Activated T-helper 9 cell treated with anti-CD3 and anti-CD28 coated beads, Interleukin-2, amount 50 U/mL, for 16 hours (primary cell): ENCODE measurements around the gene JKAMP.

ENCODE experiments used
- DNase-seq: peaks from one replicate; pipeline ENCODE4 v3.0.0-alpha.2; 2020; ENCODE audit warnings: low read depth

JKAMP gene

GRCh38 chr14:59481871-59482540, 2.3 kb upstream of the JKAMP start:
- no peak for DNase-seq

DNA sequence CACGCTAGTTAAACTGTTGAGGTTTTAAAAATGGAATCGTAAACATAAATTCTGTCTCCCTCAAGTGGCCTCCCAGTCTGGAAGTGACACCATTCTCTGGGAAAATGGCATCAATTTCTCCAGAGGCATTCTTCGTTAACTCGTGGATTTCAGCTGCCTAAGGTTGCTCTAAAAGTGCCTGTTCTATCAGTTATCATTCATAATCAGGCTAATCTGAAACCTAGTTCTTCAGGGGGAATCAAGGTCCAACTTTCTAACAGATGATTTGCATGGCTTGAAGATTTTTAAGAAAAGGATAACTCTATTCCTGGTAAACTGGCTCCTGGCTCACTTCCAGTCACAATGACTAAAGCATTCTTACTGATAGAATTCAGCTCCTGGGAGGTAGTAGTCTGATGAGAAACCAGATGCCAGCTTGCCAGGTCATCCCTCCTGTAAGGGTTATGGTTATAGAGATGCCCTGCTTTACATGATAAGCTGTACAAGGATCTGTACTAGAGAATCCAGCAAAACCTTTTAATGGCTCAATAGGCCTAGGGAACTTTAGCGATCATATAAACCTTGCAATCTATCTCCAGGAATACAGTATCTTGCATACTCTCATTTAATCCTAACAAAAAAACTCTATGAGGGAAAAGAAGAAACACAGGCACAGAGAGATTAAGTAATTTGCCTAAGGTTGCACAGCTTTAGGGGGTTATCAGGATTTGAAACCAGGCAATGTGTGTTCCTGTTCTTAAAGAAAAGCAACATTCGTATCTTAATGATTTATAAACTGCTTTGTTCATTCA, 1.6 kb upstream of the JKAMP start:
- no peak for DNase-seq

GRCh38 chr14:59483363-59483762, 954 bp upstream of the JKAMP start:
- DNase-seq = no peak

DNA sequence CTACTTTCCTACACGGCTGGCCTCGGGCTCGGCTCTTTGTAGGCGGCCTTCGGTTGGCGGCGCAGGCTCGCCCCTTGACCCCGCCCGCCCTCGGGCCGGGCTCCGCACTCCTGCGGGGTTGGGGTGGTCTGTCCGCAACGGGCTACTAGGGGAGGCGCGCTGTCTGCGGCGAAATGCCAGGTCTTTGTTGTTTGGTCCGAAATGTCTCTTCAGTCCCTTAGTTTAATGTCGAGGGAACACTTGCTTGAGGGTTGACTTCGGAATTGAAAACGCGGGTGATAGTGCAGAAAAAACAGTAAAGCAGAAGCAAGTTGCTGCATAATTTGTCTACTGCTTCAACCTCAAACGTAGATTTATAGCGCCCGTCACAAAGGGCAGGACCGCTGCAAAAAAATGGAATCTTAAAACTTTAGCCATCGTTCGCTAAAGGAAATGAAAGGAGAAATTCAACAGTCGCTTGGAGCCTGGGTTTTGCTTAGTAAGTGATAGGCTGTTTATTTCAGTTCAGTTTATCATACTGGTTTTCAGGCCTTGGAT, 390 bp downstream of the JKAMP start:
- DNase-seq = no peak

- no peak for DNase-seq
Observed at GRCh38 chr14:59490756-59491155, 6.4 kb downstream of the JKAMP start.

DNA sequence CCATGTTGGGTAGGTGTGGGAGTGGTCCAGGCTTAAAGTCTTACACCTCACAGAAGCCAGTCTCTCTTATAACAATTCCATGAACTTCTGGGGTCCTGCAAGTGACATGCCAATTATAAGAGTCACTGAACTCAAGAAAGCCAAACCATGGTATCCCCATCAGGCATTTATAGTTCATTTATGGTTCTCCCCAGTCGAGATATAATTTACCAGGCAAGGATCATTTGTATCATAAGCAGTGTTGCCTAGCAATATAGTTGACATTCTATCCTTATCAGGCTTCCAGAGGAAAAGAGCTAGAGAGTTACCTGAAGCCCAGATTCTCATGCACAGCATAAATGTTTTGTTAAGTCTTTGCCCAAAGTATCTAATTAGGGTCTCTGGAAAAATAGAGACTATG, 8.1 kb downstream of the JKAMP start:
- no peak for DNase-seq

- DNase-seq = no peak
Observed at GRCh38 chr14:59500732-59501131, 16.4 kb downstream of the JKAMP start.

GRCh38 chr14:59503256-59503655, 18.9 kb downstream of the JKAMP start:
- no peak for DNase-seq

- no peak for DNase-seq
Observed at GRCh38 chr14:59507063-59507751, 22.9 kb downstream of the JKAMP start.

DNA sequence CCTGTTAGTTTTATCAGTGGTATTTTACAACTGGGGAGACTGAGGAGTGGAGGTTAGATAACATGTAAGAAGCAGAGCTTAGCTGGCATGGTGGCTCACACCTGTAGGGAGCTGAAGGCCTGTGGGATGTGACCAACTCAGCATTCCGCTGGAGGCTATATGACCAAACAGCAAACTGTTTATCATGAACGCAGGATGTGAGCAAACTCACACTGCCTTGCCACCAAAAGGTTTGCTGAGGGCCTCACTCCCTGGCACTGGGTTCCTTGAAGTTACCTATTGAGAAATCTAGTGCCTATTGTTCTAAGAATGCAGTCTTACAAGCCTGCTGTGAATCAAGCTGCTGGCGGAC, 23.4 kb downstream of the JKAMP start:
- DNase-seq = no peak

DNA sequence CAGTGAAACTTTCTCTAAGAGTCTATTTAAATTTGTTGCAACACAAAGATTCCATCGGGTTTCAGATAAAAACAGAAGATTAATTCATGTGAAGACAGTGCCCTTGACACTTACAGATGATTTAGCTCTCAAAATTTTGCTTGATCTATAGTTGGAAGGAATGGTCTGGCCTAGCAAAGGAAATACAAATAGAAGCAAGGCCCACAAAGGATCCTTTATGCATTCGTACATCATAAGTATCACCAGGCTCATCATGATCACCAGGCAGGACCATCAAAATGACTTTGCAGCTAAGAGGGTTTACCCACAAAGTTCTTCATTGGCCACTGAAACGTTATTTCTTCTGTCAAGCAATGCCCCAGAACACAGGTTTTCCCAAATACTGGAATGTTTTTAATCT, 24.8 kb downstream of the JKAMP start:
- DNase-seq = no peak

DNA sequence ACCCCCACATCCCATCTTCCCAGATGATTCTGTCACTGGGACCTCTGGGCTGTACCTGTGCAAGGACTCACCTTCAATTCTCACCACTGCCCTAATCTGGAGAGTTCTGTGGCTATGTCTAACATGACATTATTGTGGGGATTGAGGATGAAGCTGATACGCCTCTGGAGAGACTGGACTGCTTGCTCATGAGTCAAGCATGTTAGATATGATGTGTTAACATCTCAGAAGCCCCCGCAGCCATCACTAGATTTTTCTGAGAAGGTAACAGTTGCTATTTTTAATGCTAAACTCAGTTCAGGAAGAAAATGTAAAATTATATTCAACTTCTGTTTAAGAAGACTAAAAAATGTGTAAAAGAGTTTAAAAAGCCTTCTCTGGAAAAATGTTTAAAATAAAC, 25.7 kb downstream of the JKAMP start:
- no peak for DNase-seq

DNA sequence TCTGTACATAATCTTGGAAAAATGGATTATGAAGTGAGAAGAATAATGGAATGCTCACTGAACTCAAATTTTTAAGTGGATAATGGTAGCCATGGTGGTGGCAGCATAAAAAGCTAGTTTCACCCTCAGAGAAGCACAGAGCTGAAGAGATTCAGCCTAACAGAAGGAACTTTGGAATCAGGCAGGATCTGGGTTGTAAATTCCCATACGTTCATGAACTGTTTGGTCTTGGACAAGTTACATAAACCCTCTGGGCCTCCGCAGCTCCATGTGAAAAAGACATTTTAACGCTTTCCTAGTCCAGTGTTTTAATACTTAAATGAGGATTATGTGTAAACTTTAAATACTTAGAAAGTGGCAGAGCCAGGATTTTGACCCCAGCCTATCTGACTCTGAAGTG, 26.6 kb downstream of the JKAMP start:
- DNase-seq = no peak

- no peak for DNase-seq
Observed at GRCh38 chr14:59511916-59512575, 27.7 kb downstream of the JKAMP start.

DNA sequence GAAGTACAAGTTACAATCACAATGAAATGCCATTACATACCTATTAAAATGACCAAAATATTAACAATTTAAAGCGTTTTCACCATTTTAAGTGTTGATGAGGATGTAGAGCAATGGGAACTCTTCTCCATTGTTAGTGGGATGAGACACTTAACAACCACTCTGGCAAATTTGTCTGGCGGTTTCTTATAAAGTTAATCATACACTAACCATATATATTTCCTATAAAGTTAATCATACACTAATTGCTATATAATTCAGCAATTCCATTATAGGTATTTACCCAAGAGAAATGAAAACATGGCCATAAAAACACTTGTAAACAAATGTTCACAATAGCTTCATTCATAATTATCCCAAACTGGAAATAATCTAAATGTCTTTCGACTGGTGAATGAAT, 35.9 kb downstream of the JKAMP start:
- no peak for DNase-seq

DNA sequence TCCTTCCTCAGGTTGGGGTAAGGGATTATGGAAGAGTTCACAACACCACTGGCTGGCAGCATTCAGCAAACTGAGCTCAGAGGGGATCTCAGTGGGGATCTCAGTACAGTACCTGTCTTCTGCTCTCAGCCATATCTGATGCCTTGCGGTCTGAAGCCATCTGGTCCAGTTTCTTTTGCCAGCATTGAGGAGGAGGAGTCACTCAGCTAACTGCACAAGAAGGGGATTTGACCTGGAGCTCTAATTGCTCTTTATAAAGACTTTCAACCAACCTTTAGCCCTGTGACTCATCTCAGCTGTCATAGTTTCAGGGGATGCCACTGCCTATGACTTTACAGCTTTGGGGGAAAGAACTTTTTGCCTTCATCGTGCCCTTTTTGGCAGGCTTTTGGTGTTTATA, 44.9 kb downstream of the JKAMP start:
- DNase-seq = no peak

- no peak for DNase-seq
Observed at GRCh38 chr14:59530349-59530748, 46.0 kb downstream of the JKAMP start.

DNA sequence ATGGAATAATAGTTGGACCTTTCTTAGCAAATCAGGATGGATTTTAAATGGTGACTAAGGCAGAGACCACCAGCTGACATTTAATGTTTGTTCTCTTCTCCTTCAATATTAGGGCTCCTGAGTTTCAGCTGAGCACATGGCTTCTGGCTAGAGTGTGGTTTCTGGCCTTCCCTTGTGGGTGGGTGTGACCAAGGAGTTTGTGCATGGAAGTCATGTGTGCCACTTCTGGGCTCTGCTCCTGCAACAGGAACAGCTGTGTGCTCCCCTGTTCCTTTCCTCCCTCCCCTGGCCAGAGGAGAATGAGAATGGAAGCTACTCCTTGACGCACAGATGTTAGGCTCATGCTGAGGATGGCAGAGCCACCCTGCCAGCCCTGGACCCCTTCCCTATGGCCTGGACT, 48.1 kb downstream of the JKAMP start:
- no peak for DNase-seq

DNA sequence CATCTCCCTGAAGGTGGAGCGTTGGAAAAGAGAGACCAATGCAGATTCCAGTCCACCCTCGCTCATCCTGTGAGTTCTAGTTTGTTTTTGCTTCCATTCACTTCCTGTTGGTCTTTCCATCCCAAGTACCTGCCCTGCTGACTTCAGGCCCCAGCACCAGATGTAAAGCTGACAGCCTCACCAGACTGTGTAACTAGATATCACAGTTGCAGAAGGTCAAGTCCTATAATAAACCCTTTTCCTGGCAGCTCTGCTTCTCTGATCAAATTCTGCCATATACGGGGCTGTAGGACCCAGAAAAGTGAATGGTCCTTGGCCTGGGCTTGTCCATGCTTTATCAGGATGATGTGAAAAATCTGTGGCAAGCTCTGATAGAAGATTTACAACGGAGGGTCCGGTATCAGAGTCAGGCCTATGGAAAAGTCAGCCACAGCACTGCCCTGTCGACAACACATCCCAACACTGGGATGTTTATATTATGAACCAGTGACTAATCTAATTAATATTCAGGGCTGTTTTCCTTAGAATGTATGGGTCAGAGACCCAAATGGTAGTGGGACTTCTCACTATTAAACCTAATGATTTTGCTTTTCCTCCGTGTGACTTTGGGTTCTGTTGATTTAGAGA, 50.2 kb downstream of the JKAMP start:
- no peak for DNase-seq

GRCh38 chr14:59537476-59537875, 53.2 kb downstream of the JKAMP start:
- DNase-seq = no peak

DNA sequence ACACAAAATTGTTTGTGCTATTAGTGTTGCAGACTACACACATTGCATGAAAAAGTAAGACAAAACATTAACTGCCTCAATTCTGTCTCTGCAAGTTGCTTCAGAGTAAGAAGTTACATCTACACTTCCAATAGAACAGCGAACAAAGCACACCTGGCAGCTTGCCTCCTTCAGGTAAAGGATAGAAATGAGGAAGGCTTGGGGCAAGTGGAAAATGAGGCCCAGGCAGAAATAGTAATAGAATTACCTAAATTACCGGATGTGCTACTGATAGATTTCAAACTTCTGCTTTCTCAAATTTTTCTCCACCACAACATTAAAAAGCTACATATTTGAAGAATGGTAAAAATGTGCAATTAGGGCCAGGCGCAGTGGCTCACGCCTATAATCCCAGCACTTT, 54.6 kb downstream of the JKAMP start:
- no peak for DNase-seq

DNA sequence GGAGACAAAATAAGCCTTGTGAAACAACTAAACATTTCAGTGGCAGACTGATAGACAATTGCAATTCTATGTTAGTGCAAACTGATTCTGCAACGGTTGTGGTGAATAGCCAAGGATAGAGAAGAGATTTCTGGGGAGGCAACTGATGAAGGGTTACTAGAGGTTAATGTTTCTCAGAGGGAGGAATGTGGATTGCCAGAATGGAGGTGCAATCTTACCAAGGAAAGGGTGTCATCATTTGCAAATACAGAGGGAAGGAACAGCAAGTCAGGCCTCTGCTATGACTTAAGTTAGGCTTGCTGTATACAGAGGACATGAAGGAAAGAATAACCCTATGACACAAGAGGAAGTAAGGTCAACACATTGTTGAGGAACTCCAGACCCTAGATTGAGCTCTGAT, 56.5 kb downstream of the JKAMP start:
- no peak for DNase-seq
